CD14-positive monocyte (primary cell): ENCODE data around the gene DRC7. TPM values are rescaled to one million over a fixed set of nuclear protein-coding genes. Genes with fewer than 3 reads are reported as not detected.

Experiments
- DNase-seq, 3 donors: peaks; one replicate each; pipeline ENCODE4 v3.0.0-alpha.2; 2011 to 2022
- H2AFZ ChIP-seq: 2 replicates; pipeline ENCODE4 v1.6.0; 2012; ENCODE audit warnings: mild to moderate bottlenecking, low read depth, low read length, inconsistent platforms; ENCODE audit not compliant: insufficient read depth, poor library complexity, severe bottlenecking
- H3K27ac ChIP-seq, 2 donors: 1 replicate in 1 of 2; 2 replicates in 1 of 2; pipeline ENCODE4 v1.5.1; 2012 to 2013; ENCODE audit warnings: low read length in 2 of 2, control low read depth in 1 of 2, inconsistent platforms in 1 of 2, low read depth in 1 of 2, mild to moderate bottlenecking in 1 of 2
- H3K27me3 ChIP-seq, 2 donors: one replicate each; pipeline versions ENCODE4 v1.6.0 to v1.6.1; 2011 to 2013; ENCODE audit warnings: low read length in 2 of 2; ENCODE audit not compliant: control insufficient read depth in 2 of 2, insufficient read depth in 2 of 2
- H3K36me3 ChIP-seq, 2 donors: replicated peaks in 1 of 2; 1 replicate in 1 of 2; 2 replicates in 1 of 2; pipeline versions ENCODE4 v1.5.1 to v1.6.1; 2012 to 2013; ENCODE audit warnings: low read length in 2 of 2, control low read depth in 1 of 2, inconsistent platforms in 1 of 2, mild to moderate bottlenecking in 1 of 2; ENCODE audit not compliant: insufficient read depth in 2 of 2, control insufficient read depth in 1 of 2
- H3K4me1 ChIP-seq, 2 donors: 1 replicate in 1 of 2; 2 replicates in 1 of 2; pipeline versions ENCODE4 v1.5.1 to v1.6.1; 2012 to 2013; ENCODE audit warnings: low read length in 2 of 2, control low read depth in 1 of 2, inconsistent platforms in 1 of 2, mild to moderate bottlenecking in 1 of 2, moderate library complexity in 1 of 2; ENCODE audit not compliant: insufficient read depth in 2 of 2, control insufficient read depth in 1 of 2
- H3K4me2 ChIP-seq: replicated peaks from 2 replicates; pipeline ENCODE3; 2012; ENCODE audit warnings: low read length, moderate library complexity, mild to moderate bottlenecking; ENCODE audit not compliant: poor library complexity, severe bottlenecking; ENCODE audit errors: extremely low read depth
- H3K4me3 ChIP-seq, 3 experiments: fragments of 200-600 bp in 1 of 3; sonication (generic) in 1 of 3; replicated peaks in 1 of 3; 1 replicate in 2 of 3; 2 replicates in 1 of 3; pipeline ENCODE4 v1.5.1; 2011 to 2013; ENCODE audit warnings: low read length in 3 of 3, mild to moderate bottlenecking in 3 of 3, control low read depth in 2 of 3, low read depth in 2 of 3, inconsistent platforms in 1 of 3, moderate library complexity in 1 of 3
- H3K79me2 ChIP-seq: 2 replicates; pipeline ENCODE4 v1.6.0; 2012; ENCODE audit warnings: mild to moderate bottlenecking, control low read depth, inconsistent platforms, low read length, moderate library complexity; ENCODE audit not compliant: insufficient read depth
- H3K9ac ChIP-seq: 2 replicates; pipeline ENCODE4 v1.6.0; 2017; ENCODE audit warnings: low read length, mild to moderate bottlenecking; ENCODE audit not compliant: insufficient read depth, poor library complexity, severe bottlenecking
- H3K9me3 ChIP-seq, 2 donors: replicated peaks in 1 of 2; 1 replicate in 1 of 2; 2 replicates in 1 of 2; pipeline versions ENCODE4 v1.5.1 to v1.6.1; 2012 to 2013; ENCODE audit warnings: low read length in 2 of 2, control low read depth in 1 of 2; ENCODE audit not compliant: control insufficient read depth in 1 of 2, insufficient read depth in 1 of 2
- H4K20me1 ChIP-seq: 2 replicates; pipeline ENCODE4 v1.6.0; 2012; ENCODE audit warnings: mild to moderate bottlenecking, low read length, control low read depth, moderate library complexity; ENCODE audit not compliant: insufficient read depth
- H3K27ac Mint-ChIP-seq, 7 donors: one replicate each; pipeline ENCODE4 v1.8.0; 2020; ENCODE audit warnings: mild to moderate bottlenecking in 7 of 7, mixed read lengths in 7 of 7, moderate library complexity in 6 of 7, inconsistent platforms in 2 of 7
- H3K27me3 Mint-ChIP-seq, 3 donors: one replicate each; pipeline ENCODE4 v1.8.0; 2021 to 2022; ENCODE audit warnings: low read depth in 3 of 3, mild to moderate bottlenecking in 3 of 3, mixed read lengths in 3 of 3, moderate library complexity in 3 of 3, inconsistent platforms in 1 of 3
- H3K36me3 Mint-ChIP-seq, 2 donors: one replicate each; pipeline ENCODE4 v1.8.0; 2020; ENCODE audit warnings: mixed read lengths in 2 of 2, inconsistent platforms in 1 of 2, mild to moderate bottlenecking in 1 of 2
- H3K4me1 Mint-ChIP-seq: one replicate; pipeline ENCODE4 v1.8.0; 2020; ENCODE audit warnings: mild to moderate bottlenecking, mixed read lengths
- H3K4me3 Mint-ChIP-seq, 2 donors: one replicate each; pipeline ENCODE4 v1.8.0; 2020; ENCODE audit warnings: mild to moderate bottlenecking in 2 of 2, mixed read lengths in 2 of 2, moderate library complexity in 1 of 2
- H3K9me3 Mint-ChIP-seq, 7 donors: one replicate each; pipeline ENCODE4 v1.8.0; 2020 to 2022; ENCODE audit warnings: mixed read lengths in 7 of 7, mild to moderate bottlenecking in 6 of 7, moderate library complexity in 6 of 7, inconsistent platforms in 2 of 7
- WGBS: methylation state at CpG from one replicate; pipeline ENCODE4 v1.1.5; 2013; ENCODE audit warnings: missing lambda C conversion rate; ENCODE audit not compliant: insufficient coverage; 5-methylcytosine and 5-hydroxymethylcytosine counted together
- intact Hi-C, 2 donors: fragments of 100-400 bp; cut with micrococcal nuclease; formaldehyde crosslinking; loops; one replicate each; pipeline versions ENCODE4 v1.15.0 to v1.15.1; 2023
- polyA plus RNA-seq, 3 donors: library from polyadenylated mRNA; depleted of rRNA in 1 of 3; unstranded in 2 of 3; stranded (reverse) in 1 of 3; fragments of 300-500 nt in 2 of 3; fragments of >200 nt in 1 of 3; fragmentation: Illumina TruSeq in 2 of 3; gene quantifications; 1 replicate in 2 of 3; 2 replicates in 1 of 3; pipeline ENCODE4 v1.2.3, GENCODE V29; 2012 to 2021
- TF ChIP-seq, protein P1 (sequence below): fragments of 200-600 bp; IDR thresholded peaks from one replicate; pipeline ENCODE4 v1.8.0; 2022; ENCODE audit warnings: antibody characterized with exemption, mild to moderate bottlenecking

DRC7 gene
- polyA plus RNA-seq, 3 donors, result 0.11 to 0.41 TPM; not detected in 1

GRCh38 chr16:57683636-57684545, 10.7 kb upstream of the DRC7 start:
- H3K9me3 Mint-ChIP-seq, result peaks cover 0 to 2% (median 0%) of the 10 kb centered on the region in 7 donors
- peaks cover 0 to 2% of the 10 kb centered on the region in 2 donors for H3K36me3 Mint-ChIP-seq
- H3K27me3 ChIP-seq, result no peaks in the 10 kb centered on the region
- no peaks in the 10 kb centered on the region for H3K36me3 ChIP-seq
- intact Hi-C loops, result no loop called here
- TF ChIP-seq, protein P1, sequence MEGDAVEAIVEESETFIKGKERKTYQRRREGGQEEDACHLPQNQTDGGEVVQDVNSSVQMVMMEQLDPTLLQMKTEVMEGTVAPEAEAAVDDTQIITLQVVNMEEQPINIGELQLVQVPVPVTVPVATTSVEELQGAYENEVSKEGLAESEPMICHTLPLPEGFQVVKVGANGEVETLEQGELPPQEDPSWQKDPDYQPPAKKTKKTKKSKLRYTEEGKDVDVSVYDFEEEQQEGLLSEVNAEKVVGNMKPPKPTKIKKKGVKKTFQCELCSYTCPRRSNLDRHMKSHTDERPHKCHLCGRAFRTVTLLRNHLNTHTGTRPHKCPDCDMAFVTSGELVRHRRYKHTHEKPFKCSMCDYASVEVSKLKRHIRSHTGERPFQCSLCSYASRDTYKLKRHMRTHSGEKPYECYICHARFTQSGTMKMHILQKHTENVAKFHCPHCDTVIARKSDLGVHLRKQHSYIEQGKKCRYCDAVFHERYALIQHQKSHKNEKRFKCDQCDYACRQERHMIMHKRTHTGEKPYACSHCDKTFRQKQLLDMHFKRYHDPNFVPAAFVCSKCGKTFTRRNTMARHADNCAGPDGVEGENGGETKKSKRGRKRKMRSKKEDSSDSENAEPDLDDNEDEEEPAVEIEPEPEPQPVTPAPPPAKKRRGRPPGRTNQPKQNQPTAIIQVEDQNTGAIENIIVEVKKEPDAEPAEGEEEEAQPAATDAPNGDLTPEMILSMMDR, result no peak
- peaks cover 0 to 7% (median 2%) of the 10 kb centered on the region in 3 donors for H3K27me3 Mint-ChIP-seq
- no peak overlapping the region for H3K4me2 ChIP-seq
- 71% methylated on average over 11 of the region's 18 CpGs for WGBS
- peak overlapping the region in 4 of 7 donors; percentile 23 to 61 (median 34) for H3K27ac Mint-ChIP-seq
- no peaks in the 10 kb centered on the region for H3K9me3 ChIP-seq
- H4K20me1 ChIP-seq, result no peaks in the 10 kb centered on the region
- no peak overlapping the region for H3K4me3 ChIP-seq
- no peak overlapping the region for H2AFZ ChIP-seq
- H3K4me1 ChIP-seq, result peaks cover 36 to 43% of the 10 kb centered on the region in 2 donors
- peaks cover 40% of the 10 kb centered on the region for H3K4me1 Mint-ChIP-seq
- H3K79me2 ChIP-seq, result no peaks in the 10 kb centered on the region
- peak; percentile 21 to 40 (median 23) for DNase-seq
- H3K27ac ChIP-seq, result no peak overlapping the region
- no peak overlapping the region for H3K9ac ChIP-seq
- H3K4me3 Mint-ChIP-seq, result no peak overlapping the region

GRCh38 chr16:57684626-57685358, 9.8 kb upstream of the DRC7 start:
- no peak for DNase-seq
- TF ChIP-seq, protein P1, result no peak
- Histone ChIP-seq H3K27ac (no peak overlapping the region), H3K79me2 (no peaks in the 10 kb centered on the region), H3K9me3 (no peaks in the 10 kb centered on the region), H3K4me1 (peaks cover 40 to 44% of the 10 kb centered on the region in 2 donors), H3K4me2 (no peak overlapping the region), H3K9ac (no peak overlapping the region), H3K36me3 (no peaks in the 10 kb centered on the region), H3K4me3 (no peak overlapping the region), H3K27me3 (no peaks in the 10 kb centered on the region), H4K20me1 (no peaks in the 10 kb centered on the region), H2AFZ (no peak overlapping the region)
- intact Hi-C loops, result no loop called here
- H3K4me1 Mint-ChIP-seq, result peaks cover 43% of the 10 kb centered on the region
- 93% methylated on average over 6 of the region's 8 CpGs for WGBS
- peaks cover 0 to 2% of the 10 kb centered on the region in 2 donors for H3K36me3 Mint-ChIP-seq
- H3K27me3 Mint-ChIP-seq, result peaks cover 1 to 11% (median 2%) of the 10 kb centered on the region in 3 donors
- H3K9me3 Mint-ChIP-seq, result peaks cover 0 to 2% (median 0%) of the 10 kb centered on the region in 7 donors
- H3K4me3 Mint-ChIP-seq, result no peak overlapping the region
- H3K27ac Mint-ChIP-seq, result peak overlapping the region in 2 of 7 donors; percentile 21 to 37
